Epithelial cell of proximal tubule (primary cell): ENCODE measurements around the gene TMEM181. TPM values are rescaled to one million over a fixed set of nuclear protein-coding genes. Genes with fewer than 3 reads are reported as not detected.

Source experiments
- DNase-seq: peaks from one replicate; pipeline ENCODE4 v3.0.0-alpha.2; 2011; ENCODE audit warnings: low read depth
- H3K4me3 ChIP-seq: 2 replicates; pipeline ENCODE4 v1.5.1; 2011; ENCODE audit warnings: low read depth, mild to moderate bottlenecking, low read length
- total RNA-seq: library from RNA; depleted of rRNA; stranded (reverse); fragments of >200 nt; gene quantifications from 2 replicates; pipeline ENCODE4 v1.2.3, GENCODE V29; 2015
- TF ChIP-seq, protein P1 (sequence below): conservative IDR thresholded peaks from 2 replicates; pipeline ENCODE4 v1.5.1; 2012; ENCODE audit warnings: low read depth, mild to moderate bottlenecking, low read length

Gene TMEM181
- total RNA-seq, 1 donor from 2014 or later, result 16.5 TPM

DNA sequence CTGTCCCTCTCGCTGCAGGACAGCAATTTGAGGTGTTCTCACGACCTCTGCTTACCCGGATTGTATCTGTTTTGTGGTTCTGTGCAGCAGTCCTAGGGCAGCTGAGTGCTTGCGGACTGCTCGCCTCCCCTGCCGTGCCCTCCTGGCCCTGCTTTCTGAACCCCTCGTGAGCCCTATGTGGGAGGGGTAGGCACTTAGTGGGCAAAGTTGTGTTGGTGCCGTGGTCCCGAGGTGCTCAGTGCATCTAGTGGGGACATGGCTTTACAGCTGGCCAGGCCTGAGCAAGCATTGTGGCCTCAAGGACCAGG, 5.2 kb downstream of the TMEM181 start:
- TF ChIP-seq, protein P1, sequence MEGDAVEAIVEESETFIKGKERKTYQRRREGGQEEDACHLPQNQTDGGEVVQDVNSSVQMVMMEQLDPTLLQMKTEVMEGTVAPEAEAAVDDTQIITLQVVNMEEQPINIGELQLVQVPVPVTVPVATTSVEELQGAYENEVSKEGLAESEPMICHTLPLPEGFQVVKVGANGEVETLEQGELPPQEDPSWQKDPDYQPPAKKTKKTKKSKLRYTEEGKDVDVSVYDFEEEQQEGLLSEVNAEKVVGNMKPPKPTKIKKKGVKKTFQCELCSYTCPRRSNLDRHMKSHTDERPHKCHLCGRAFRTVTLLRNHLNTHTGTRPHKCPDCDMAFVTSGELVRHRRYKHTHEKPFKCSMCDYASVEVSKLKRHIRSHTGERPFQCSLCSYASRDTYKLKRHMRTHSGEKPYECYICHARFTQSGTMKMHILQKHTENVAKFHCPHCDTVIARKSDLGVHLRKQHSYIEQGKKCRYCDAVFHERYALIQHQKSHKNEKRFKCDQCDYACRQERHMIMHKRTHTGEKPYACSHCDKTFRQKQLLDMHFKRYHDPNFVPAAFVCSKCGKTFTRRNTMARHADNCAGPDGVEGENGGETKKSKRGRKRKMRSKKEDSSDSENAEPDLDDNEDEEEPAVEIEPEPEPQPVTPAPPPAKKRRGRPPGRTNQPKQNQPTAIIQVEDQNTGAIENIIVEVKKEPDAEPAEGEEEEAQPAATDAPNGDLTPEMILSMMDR, result no peak

DNA sequence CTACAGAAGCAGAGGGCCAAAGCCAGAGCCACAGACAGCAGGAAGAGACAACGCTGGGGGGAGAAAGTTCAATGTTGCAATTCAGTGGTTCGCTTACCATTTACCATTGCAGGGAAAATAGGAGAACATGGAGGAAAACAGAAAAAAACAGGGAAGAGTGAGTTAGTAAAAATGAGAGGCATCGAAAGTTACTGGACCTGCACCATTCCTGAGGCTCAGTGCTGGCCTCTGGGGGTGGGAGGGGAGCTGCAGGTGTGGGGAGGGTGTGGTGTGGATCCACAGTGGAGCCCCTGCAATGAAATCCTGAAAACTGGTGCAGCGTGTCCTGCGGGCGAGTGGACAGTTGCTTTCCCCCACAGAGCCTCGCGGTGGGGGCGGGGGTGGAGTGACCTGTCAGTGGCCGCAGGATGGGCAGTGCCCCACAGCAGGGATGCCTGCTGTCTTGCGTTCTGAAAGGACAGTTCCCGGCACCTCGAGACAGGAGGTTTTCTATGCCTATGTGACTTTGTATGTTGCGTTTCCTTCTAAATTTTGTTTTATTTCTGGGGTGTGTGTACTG, 5.7 kb downstream of the TMEM181 start:
- no peak overlapping the region for H3K4me3 ChIP-seq
- TF ChIP-seq, protein P1, result peak; percentile 37
- no peak for DNase-seq

More for the DNA sequence above, 5.2 kb downstream of the TMEM181 start:
- no peak overlapping the region for H3K4me3 ChIP-seq
- DNase-seq, result no peak

DNA sequence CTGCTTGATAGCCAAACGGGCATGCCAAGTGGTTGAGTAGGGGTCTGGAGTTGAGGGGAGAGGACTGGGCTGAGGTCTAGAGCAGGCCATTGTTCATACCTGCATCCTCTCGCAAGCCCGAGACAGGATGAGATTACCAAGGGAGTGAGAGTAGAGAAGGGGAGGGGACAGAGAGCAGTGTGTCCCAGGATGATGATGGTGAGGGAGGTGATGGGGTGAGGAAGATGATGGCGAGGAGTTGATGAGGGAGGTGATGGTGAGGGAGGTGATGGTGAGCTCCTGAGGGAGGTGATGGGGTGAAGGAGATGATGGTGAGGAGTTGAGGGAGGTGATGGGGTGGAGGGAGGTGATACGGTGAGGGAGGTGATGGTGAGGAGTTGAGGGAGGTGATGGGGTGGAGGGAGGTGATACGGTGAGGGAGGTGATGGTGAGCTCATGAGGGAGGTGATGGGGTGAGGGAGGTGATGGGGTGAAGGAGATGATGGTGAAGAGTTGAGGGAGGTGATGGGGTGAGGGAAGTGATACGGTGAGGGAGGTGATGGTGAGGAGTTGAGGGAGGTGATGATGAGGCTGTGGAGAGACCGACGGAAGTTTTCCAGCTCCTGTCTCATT, 6.4 kb downstream of the TMEM181 start:
- no peak for DNase-seq

DNA sequence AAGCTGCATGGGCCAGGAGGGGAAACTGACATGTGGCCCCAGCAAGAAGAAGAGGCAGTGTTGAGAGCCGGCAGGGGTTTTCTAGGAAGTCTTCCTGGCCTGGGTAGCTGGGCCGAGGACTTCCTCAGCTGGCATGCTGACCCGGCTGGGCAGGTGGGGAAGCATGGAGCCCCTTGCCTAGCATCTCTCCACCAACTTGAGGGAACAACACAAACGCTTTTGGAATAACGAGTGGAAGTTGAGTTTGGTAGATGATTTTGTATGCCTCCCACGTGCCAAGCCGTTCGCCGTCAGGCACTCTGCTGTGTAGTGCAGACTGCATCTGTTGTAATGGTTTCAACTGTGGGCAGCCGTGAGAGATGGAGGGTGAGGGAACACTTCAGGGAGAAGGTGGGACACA, 7.3 kb downstream of the TMEM181 start:
- no peak for DNase-seq
- H3K4me3 ChIP-seq, result no peak overlapping the region
- TF ChIP-seq, protein P1, result no peak

More for the DNA sequence above, 6.4 kb downstream of the TMEM181 start:
- TF ChIP-seq, protein P1, result no peak
- no peak overlapping the region for H3K4me3 ChIP-seq

DNA sequence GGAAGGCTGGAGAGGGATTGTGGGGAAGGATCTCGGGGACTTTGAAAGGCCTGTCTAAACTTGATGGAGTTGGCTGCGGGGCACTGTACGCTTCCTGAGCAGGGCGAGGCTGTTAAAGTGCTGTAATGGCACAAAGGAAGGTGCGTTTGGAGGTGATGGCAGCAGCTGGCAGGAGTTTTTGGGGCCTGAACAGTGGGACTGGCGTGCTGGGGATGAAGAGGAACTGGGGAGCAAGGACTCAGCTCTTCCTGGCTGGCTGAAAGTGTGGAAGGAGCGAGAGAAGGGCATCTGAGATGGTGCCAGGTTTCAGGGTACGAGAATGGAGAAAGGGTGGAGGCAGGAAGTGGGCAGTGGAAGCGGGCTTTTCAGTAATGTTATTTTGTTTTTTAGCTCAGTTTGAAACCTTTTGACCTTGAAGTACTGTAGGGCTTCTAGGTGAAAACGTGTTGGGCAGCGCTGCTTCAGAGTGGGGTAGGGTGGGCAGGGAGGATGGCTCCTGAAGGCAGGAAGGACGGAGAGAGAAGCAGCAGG, 8.0 kb downstream of the TMEM181 start:
- DNase-seq, result no peak
- TF ChIP-seq, protein P1, result no peak
- H3K4me3 ChIP-seq, result no peak overlapping the region

DNA sequence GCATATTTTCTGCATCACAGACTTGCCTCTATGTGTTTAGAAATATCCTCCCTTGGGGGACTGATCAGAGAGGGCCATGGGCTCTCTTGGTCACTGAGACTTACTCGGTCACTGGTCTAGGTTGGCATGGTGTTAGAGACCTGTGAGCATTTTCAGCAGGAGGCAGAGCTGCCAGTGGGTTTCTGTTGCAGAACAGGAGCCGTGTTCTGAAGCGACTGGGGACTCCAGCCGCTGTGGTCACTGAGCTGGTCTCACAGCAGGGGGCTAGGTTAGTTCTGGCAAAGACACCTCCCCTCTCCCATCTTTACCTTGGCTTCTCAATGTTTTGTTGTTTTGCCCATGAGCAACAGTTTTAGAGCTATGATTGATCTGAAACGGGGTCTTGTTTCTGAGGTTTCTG, 8.7 kb downstream of the TMEM181 start:
- H3K4me3 ChIP-seq, result no peak overlapping the region
- DNase-seq, result no peak
- TF ChIP-seq, protein P1, result no peak

DNA sequence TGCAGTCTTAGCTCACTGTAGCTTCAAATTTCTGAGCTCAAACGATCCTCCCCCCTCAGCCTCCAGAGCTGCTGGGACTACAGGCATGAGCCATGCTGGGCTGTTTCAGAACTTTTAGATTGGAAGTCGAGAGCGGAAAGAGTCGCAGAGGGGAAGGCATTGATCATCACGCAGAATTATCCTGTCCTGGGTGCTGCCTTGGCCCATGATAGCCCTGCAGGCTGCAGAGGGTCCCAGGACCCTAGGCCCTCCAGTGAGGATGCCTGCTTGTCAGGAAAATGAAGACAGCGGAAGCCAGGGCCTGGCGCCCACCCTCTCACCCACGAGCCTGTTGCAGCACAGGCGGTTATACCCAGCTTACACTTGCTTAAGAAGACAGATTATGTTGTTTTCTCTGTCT, 9.1 kb downstream of the TMEM181 start:
- TF ChIP-seq, protein P1, result no peak
- no peak overlapping the region for H3K4me3 ChIP-seq
- DNase-seq, result no peak
